ENCODE measurements around the gene HBM. TPM values are rescaled to one million over a fixed set of nuclear protein-coding genes. Genes with fewer than 3 reads are reported as not detected.
"Not testable (repeated sequence)": the region's sequence is repeated elsewhere in the genome, so short reads cannot be mapped to it uniquely, and the experiment has no call there.

HBM gene
- total RNA-seq, 4 donors from 2014 or later: not detected

- H3K27me3 ChIP-seq: peaks cover 84% of the 10 kb centered on the region
- WGBS, 2 donors (ENCODE audit: low coverage in 1 of 2): 0 to 33% methylated on average over 1 of the region's 1 CpG
- no peak for DNase-seq
Observed at GRCh38 chr16:170788-171187, 5.0 kb downstream of the HBM start.

GRCh38 chr16:172374-172941 is 6.7 kb downstream of the HBM start, which contains the start of gene HBA2:
TSS of gene HBA2 (plus strand) at chr16:172876. CDS start at chr16:172913, 37 bp downstream.
- H3K4me1 ChIP-seq; H3K36me3 ChIP-seq; intact Hi-C loops (cut with DNase I; ENCODE audit: low total_unique reads); in situ Hi-C loops (cut with MboI; ENCODE audit: low pct_ligation_motif_present in 1 of 4, low pct_unique_long_range_greater_than_20kb in 1 of 4, low sequenced_read_pairs in 3 of 4); H3K9me3 ChIP-seq; H3K27ac ChIP-seq; H3K4me3 ChIP-seq; DNase-seq: not testable (repeated sequence)
- peaks cover 77% of the 10 kb centered on the region for H3K27me3 ChIP-seq
- no CpG with 5 or more reads among the region's 74 CpGs for WGBS, 2 donors (ENCODE audit: low coverage in 1 of 2)

More at GRCh38 chr16:170788-171187, 5.0 kb downstream of the HBM start:
- no peaks in the 10 kb centered on the region for H3K36me3 ChIP-seq
- in situ Hi-C loops (cut with MboI; ENCODE audit: low pct_ligation_motif_present in 1 of 4, low pct_unique_long_range_greater_than_20kb in 1 of 4, low sequenced_read_pairs in 3 of 4): no loop called here
- intact Hi-C loops (cut with DNase I; ENCODE audit: low total_unique reads): no loop called here
- no peak overlapping the region for H3K4me3 ChIP-seq
- no peaks in the 10 kb centered on the region for H3K9me3 ChIP-seq
- no peak for TF ChIP-seq CTCF (IDR thresholded peaks at IDR 0.05)
- no peak for TF ChIP-seq POLR2AphosphoS5 (IDR thresholded peaks at IDR 0.05)
- TF ChIP-seq POLR2A (IDR thresholded peaks at IDR 0.05): no peak
- no peak for TF ChIP-seq EP300 (IDR thresholded peaks at IDR 0.05; ENCODE audit: low read depth)
- H3K27ac ChIP-seq: no peak overlapping the region
- H3K4me1 ChIP-seq: peaks cover 6 to 8% (median 7%) of the 10 kb centered on the region in 4 donors

- DNase-seq; H3K4me3 ChIP-seq; H3K36me3 ChIP-seq; H3K9me3 ChIP-seq; H3K27ac ChIP-seq; intact Hi-C loops (cut with DNase I; ENCODE audit: low total_unique reads); H3K4me1 ChIP-seq; in situ Hi-C loops (cut with MboI; ENCODE audit: low pct_ligation_motif_present in 1 of 4, low pct_unique_long_range_greater_than_20kb in 1 of 4, low sequenced_read_pairs in 3 of 4): not testable (repeated sequence)
- 0 to 12% methylated on average over 1 to 18 of the region's 44 CpGs for WGBS, 2 donors (ENCODE audit: low coverage in 1 of 2)
- H3K27me3 ChIP-seq: peaks cover 77% of the 10 kb centered on the region
Observed at GRCh38 chr16:173211-173854, 7.6 kb downstream of the HBM start.

GRCh38 chr16:173928-174769 is 8.4 kb downstream of the HBM start:
- in situ Hi-C loops (cut with MboI; ENCODE audit: low pct_ligation_motif_present in 1 of 4, low pct_unique_long_range_greater_than_20kb in 1 of 4, low sequenced_read_pairs in 3 of 4); H3K4me1 ChIP-seq; H3K36me3 ChIP-seq; H3K27ac ChIP-seq; DNase-seq; intact Hi-C loops (cut with DNase I; ENCODE audit: low total_unique reads); H3K9me3 ChIP-seq; H3K4me3 ChIP-seq: not testable (repeated sequence)
- peaks cover 77% of the 10 kb centered on the region for H3K27me3 ChIP-seq
- 29 to 58% methylated on average over 2 to 8 of the region's 13 CpGs for WGBS, 2 donors (ENCODE audit: low coverage in 1 of 2)

GRCh38 chr16:175011-175949 is 9.5 kb downstream of the HBM start:
- Histone ChIP-seq H3K27me3 (peaks cover 79% of the 10 kb centered on the region), H3K4me1 (peaks cover 0 to 12% (median 9%) of the 10 kb centered on the region in 4 donors), H3K36me3 (no peaks in the 10 kb centered on the region), H3K27ac (no peak overlapping the region), H3K4me3 (no peak overlapping the region), H3K9me3 (no peaks in the 10 kb centered on the region)
- 17 to 22% methylated on average over 3 to 8 of the region's 8 CpGs for WGBS, 2 donors (ENCODE audit: low coverage in 1 of 2)
- in situ Hi-C loops (cut with MboI; ENCODE audit: low pct_ligation_motif_present in 1 of 4, low pct_unique_long_range_greater_than_20kb in 1 of 4, low sequenced_read_pairs in 3 of 4) (no loop called here), intact Hi-C loops (cut with DNase I; ENCODE audit: low total_unique reads) (loop anchor here (1.0 kb wide), 1 partner anchor 30 kb away; no protein-coding TSS in a partner anchor)
- no peak for DNase-seq
- TF ChIP-seq POLR2AphosphoS5 (IDR thresholded peaks at IDR 0.05) (no peak), POLR2A (IDR thresholded peaks at IDR 0.05) (no peak), EP300 (IDR thresholded peaks at IDR 0.05; ENCODE audit: low read depth) (no peak), CTCF (IDR thresholded peaks at IDR 0.05) (no peak)

- intact Hi-C loops (cut with DNase I; ENCODE audit: low total_unique reads); H3K4me3 ChIP-seq; H3K9me3 ChIP-seq; DNase-seq; H3K36me3 ChIP-seq; in situ Hi-C loops (cut with MboI; ENCODE audit: low pct_ligation_motif_present in 1 of 4, low pct_unique_long_range_greater_than_20kb in 1 of 4, low sequenced_read_pairs in 3 of 4); H3K27ac ChIP-seq: not testable (repeated sequence)
- no CpG with 5 or more reads among the region's 39 CpGs for WGBS, 2 donors (ENCODE audit: low coverage in 1 of 2)
- Histone ChIP-seq H3K4me1 (peaks cover 7 to 19% (median 16%) of the 10 kb centered on the region in 4 donors), H3K27me3 (peaks cover 79% of the 10 kb centered on the region)
Observed at GRCh38 chr16:176006-176405, 10.2 kb downstream of the HBM start.

GRCh38 chr16:176477-177382 is 11.0 kb downstream of the HBM start, which contains the start of gene HBA1:
TSS of gene HBA1 (plus strand) at chr16:176680. CDS start at chr16:176717, 37 bp downstream.
- intact Hi-C loops (cut with DNase I; ENCODE audit: low total_unique reads); DNase-seq; H3K9me3 ChIP-seq; in situ Hi-C loops (cut with MboI; ENCODE audit: low pct_ligation_motif_present in 1 of 4, low pct_unique_long_range_greater_than_20kb in 1 of 4, low sequenced_read_pairs in 3 of 4); H3K4me3 ChIP-seq; H3K27ac ChIP-seq; H3K36me3 ChIP-seq: not testable (repeated sequence)
- H3K27me3 ChIP-seq: peaks cover 76% of the 10 kb centered on the region
- peaks cover 12 to 26% (median 20%) of the 10 kb centered on the region in 4 donors for H3K4me1 ChIP-seq
- 16% methylated on average over 21 of the region's 88 CpGs; no CpG with 5 or more reads in 1 of the 2 donors for WGBS, 2 donors (ENCODE audit: low coverage in 1 of 2)

Measured in transverse colon (tissue), 4 donors.